NCI-H2196 treated with DMSO at 0.1 percent for 48 hours (cell line): ENCODE data around the gene PITPNM2.

Experiments
- DNase-seq: peaks from one replicate; lab custom pipeline; 2025; ENCODE audit not compliant: unreplicated experiment; lab: John Stamatoyannopoulos, UW

PITPNM2 gene

DNA sequence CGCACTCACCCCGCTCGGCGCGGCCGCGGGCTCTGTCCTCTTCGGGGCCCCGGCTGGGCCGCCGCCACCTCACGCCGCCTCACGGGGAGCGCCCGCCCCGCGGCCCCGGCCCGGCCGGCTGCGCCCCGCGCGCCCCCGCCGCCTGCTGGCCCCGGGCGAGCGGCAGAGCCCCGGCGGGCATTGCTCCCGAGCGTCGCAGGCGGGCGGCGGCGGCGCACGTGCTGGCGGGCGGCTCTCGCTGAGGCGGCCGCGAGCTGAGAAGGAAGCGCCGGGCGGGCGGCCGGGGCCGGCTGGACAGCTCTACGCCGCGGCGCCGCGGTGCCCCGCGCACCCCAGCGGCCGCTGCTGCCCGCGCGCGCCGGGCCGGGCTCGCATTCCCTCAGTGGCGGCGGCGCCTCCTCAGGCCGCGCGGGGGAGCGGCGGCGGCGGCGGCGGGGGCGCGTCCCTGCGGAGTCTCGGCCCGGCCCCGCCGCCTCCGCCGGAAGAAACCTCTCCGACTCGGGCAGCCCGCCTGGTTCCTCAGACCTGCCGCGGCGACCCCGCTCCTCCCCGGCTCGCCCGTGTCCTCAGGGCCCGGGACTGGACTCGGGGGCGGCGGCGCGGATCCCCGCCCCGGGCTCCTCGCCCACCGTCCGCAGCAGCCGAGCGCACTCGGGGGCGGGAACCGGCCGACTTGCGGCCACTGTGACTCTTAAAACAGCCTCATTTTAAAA lies at the start of gene PITPNM2:
TSS of gene PITPNM2 (minus strand) at position 347 of the 713 bp plus-strand sequence. CDS start 116,500 bp downstream, outside the sequence.
- DNase-seq: no peak

DNA sequence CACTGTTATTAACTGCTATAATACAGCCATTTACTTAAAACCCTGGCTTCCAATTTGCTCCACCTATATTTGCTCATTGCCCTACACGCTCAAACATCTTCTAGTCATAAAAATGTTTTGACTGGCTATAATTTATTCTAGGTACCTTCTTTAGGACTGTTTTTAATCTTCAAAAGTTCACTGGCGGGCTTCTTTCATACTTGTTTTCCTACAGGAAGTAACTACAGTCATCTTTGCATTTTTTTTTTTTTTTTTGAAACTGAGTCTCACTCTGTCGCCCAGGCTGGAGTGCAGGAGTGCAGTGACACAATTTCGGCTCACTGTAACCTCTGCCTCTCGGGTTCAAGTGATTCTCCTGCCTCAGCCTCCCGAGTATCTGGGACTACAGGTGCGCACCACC lies 49.5 kb upstream of the PITPNM2 start:
- no peak for DNase-seq

DNA sequence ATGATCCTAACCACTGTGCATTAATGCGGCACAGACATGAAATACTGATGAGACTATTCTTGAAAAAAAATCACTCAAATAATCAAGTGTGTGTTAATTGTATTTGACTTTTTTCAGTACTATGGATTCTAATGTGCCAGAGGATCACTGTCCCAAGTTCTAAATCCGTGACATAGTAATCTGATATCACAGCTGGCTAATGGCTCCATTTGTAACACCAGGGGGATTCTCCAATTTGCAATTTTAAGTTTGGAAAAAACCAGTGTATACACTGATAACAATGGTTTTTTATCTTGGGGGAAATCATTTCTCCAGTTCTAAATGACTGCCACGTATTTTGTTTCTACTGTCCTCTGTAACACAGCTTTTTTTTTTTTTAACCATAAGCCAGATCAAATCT lies 49.0 kb upstream of the PITPNM2 start:
- no peak for DNase-seq

DNA sequence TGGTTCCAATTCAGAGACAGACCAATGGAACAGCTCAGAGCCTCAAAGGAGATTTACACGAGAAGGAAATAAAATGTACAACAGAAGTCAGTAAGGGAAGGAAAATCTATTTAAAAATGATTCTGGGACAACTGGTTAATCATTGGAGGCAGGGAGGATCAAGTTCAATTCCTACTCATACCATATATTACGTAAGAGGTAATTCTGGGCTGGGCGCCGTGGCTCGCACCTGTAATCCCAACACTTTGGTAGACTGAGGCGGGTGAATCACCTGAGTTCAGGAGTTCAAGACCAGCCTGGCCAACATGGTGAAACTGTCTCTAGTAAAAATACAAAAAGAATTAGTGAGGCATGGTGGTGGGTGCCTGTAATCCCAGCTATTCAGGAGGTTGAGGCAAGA lies 36.7 kb upstream of the PITPNM2 start:
- DNase-seq: no peak

DNA sequence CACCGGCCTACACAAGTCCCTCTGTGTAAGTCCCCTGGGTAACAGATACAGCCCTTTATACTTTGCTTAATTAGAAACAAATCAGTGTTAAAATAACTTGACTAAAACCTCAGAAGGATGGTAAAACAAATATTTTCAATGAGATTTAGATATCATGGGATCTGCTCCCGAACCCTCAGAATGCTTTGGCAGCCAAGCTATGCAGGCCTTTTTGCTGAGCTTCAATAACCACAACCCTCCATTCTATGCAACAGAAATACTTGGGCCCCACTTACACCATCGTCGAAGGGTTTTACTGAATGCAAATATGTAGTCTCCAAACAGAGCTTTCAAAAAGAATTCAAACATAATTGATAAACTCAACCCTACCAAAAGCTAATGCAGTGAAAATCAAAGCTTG lies 29.3 kb upstream of the PITPNM2 start:
- no peak for DNase-seq

DNA sequence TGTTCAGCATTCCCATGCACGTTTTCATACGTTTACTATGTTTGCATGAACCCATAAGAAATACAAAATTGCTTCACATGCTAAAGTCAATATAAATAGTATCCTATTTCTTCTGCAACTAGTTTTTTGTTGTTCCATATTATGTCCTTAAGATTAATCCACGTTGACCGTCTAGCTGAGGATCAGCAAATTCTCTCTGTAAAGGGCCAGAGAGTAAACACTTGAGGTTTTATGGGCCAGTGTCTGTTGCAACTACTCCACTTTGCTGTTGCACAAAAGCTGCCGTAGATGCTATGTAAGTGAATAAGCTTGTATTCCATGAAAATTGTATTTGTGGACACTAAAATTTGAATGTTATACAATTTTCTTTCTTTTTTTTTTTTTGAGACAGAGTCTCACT lies 21.1 kb upstream of the PITPNM2 start:
- no peak for DNase-seq

DNA sequence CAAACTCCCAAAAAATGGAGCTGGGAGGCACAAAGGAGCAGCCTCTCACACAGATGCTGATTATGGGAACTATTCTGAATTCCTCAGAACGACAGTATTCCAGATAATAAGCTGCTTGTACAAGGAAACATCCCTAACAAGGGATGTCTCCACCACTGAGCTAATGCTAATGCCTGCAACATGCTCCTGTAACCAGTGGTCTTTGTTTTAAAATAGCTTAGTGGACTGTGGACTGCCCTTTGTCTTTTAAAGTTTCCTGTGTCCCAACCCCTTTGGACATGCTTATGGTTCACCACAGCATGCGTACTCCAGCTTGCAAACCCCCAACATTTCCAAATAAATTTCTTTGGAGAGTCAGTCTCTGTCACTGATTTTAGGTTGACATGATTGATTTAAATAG lies 16.4 kb upstream of the PITPNM2 start:
- DNase-seq: no peak

DNA sequence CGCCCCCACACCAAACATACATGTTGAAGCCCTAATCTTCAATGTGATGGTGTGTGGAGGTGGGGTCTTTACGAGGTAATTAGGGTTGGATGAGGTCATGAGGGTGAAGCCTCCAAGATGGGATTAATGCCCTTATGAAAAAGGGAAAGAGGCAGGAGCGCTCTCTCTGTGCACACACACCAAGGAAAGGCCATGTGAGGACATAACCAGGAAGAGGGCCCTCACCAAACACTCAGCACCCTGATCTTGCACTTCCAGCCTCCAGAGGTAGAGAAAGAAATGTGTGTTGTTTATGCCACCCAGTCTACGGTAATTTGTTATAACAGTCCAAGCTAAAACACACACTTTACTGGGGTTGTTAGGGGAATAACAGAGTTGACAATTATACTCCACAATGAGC lies 14.6 kb upstream of the PITPNM2 start:
- no peak for DNase-seq

DNA sequence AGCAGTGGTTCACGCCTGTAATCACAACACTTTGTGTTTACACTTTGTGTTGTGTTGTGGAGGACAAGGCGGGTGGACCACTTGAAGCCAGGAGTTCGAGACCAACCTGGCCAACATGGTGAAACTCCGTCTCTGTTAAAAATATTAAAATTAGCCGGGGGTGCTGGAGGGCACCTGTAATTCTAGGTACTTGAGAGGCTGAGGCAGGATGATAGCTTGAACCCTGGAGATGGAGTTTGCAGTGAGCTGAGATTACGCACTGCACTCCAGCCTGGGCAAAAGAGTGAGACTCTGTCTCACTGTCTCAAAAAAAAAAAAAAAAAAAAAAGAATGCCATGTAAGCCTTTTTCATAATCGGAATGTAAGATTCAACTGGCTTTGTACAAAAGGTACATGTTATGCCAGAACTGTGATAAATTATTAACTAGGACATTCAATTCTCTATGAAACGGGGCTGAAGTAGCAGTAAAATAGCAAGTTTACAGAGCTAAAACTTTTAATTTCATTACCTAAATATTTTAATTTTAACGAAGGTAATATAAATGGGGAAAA lies 13.9 kb upstream of the PITPNM2 start:
- no peak for DNase-seq

DNA sequence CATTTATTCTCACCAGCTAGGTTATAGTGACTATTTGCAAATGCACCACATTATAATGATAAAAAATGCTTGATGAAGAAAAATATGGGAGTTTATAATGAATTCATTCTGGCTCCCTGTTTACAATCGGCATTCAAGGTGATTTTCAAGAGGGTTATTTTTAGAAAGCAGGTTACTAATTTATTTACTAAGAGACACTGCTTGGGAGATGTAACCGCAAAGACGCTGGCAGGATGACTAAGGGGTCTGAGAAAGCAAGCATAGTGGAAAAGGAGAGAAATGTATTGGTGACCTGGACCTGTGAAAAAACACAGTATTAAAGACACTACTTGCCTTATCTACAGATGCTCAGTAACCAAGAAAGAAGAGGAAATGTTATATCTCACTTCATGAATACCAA lies 13.3 kb upstream of the PITPNM2 start:
- DNase-seq: no peak

DNA sequence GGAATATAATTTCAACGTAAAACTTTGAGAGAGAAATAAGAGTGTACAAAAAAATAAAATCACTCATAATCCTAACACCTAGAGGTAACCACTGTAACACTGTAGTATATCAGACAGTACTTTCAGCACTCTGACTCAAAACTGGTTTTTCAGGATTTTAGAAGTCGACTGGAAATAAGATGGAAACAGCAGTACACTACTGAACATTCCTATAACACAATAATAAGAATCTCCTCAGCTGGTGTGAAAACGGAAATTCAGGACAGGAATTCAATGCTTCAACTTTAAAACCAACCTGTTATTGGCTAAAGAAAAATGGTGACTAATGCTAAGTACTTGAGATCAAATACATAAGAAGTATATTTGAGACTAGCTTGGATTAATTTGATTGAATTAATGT lies 12.3 kb upstream of the PITPNM2 start:
- no peak for DNase-seq

DNA sequence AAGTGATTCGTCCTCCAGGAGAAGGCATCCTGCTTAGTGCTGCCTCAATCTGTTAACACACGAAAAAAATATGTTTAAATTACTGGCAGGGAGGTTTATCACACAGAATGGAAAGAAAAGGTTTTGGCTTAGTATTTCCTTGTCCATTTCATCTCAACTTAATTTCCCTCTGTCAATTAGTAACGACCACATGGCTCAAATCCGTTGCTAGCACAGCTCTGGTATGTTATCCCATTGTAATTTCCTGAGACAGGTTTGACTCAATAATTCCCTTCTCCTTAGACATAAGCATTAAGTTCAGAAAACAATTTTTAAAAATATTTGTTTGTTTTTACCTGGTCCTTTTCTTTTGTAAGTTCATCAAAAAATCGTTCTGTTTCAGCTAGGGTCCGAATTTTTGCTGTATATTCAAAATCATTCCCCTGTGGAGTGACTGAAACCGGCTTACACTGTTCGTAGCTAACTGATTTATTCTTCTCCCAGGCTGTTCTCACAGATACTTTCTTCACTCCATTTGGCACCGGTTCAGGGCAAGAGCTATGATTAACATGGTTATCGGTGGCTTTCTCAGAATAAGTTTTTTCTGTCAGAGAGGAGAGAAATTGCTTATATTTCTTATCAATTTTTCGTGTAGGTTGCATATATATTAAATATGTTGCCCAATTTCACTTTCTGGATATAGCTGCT lies 10.1 kb upstream of the PITPNM2 start:
- DNase-seq: no peak

DNA sequence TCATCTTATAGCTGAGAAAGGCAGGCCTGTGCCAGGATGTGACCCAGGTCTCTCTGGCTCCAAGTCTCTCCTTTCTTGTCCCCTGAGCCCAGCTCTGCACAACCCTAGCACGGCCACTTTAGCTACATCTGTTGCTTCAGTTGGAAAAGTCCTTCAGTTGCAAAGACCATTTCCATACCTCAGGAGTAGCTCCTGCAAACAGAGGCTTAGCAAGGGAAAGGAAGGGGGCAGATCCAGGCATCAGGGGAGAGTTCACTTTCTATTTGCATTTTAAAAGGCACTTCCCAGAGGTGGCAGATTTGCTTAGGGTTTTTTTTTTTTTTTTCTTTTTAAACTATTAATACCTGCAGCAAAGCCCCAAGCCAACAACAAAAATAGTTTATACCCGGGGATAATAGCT lies 3.0 kb upstream of the PITPNM2 start:
- no peak for DNase-seq

DNA sequence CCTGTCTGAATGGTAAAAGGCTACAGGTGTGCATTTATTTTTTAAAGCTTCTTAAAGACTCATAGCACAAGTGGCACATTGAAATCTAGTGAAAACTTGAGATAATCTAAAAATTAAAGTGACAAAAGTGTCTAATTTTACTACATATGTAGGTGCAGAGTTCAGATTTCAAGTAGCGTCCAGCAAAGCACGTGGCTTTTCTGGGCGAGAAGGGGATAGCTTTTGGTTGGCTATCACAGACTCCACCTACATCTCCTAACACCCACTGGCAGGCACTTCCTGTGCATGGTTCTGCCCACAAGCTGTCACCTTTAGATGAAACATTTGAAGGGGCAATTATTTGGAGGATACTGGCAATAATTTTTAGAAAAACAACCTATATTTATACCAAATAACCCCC lies 1.9 kb upstream of the PITPNM2 start:
- no peak for DNase-seq

DNA sequence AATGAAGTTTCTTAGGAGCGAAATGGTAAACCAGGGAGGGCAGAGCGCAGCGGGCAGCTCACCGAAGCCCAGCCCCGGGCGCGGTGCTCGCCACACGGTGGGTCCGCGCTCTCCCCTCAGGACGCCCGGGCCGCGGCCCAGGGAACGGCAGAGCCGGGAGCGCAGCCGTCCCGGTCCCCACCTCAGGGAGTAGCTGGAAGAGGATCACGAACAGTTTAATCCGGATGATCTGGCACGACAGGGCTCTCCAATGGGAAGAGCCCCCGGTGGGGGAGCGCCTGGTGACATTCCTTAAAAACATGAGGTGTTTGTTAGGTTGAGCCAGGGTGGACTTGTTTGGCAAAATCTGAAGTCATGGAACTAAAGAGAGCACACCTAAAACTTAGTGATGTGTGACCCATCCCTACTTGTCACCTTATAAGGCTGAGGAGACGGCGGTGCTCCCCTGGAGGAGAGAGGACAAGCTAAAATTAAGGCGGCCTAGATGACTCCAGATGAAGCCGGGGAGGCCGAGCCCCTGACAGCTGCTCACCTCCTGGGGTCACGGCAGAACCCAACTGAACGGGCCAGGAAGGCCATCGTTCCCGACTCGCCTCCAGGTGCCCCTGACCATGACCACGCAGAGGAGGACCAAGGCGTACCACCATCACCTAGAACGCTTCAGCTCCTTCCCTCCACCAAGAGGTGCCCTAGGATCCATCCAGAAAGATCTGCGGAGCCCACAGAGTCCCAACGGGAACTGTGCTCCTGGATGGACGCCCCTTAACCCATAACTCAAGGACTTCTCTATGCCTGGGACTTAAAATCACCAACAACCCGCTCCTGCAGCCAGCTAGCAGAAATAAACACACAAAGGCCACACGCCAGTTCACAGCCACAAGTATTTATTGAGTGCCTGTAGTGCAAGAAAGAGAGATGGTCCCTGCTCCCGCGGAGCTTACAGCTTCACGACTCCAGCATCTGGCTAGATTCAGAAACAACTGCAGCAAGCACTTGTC lies 866 bp upstream of the PITPNM2 start:
- no peak for DNase-seq

DNA sequence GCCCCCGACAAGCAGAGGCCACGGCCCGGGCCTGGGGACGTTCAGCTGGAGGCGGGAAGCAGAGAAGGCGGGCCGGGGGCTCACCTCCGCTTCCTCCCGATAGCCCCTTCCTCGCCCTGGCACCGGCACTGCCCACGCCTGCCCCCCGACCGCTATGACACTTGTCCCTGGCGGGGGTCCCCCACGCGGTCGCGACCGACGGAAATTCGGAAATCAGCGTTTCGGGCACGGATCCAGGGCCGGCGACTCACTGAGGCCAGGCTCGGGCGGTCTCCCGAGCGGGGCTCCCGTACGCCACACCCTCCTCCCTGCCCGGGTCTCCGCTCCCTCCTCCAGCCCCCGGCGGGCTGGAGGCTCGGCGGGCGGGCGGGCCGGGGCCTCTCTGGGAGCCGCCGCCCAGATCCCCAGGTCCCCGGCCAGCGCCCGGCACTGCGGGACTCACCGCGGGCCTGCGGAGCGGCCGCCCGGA lies 581 bp downstream of the PITPNM2 start:
- no peak for DNase-seq

DNA sequence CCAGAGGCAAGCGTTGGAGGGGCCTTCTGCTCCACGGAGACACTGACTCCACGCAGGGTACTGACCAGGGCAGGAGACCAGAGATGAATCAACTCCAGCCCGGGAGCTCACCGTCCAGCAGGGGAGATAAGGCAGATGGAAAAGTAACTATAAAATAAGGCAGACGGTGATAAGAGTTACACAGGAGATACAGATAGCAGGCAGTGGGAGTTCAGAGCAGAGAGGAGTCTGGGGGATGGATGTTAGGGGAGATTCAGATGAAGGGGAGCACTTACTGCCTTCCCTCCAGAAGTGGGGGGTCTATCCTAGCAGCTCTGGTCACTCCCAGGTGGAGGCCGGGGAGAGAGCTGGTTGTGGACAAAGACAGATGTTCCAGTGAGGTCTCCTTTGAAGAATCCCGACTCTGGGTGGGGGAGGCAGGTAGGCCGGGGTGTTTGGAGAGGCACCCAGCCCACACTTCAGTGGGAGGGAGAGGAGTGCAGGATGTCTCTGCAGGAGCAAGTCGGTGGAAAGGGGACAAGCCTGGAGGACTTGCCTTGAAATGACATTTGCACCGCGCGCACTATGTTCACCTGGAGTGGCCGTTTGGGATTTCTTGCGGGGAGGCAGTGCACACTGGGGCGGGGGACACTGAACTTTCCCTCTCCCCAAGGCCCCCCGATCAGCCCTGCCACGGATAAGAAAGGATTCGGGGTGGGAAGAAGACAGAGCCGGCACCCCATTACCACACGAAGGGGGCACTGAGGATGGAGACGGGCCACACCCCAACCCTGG lies 1.2 kb downstream of the PITPNM2 start:
- no peak for DNase-seq

DNA sequence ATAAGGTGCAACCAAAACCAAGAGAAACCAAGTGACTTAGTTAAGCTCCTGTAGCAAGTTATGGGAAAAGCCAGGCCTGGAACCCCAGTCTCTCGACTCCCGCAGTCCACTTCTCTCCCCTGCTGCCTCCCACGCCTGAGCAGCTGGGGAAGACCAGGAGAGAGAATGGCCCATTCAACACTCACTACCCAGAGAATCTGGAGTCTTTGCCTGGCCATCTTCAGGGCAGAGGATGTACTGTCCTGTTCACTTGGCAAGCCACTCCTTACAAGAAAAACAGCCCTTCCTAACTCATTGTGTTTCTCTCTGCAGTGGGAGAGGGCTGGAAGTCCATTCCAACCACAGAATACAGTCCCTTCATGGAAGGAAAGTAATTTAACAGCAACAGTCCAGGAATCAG lies 1.8 kb downstream of the PITPNM2 start:
- no peak for DNase-seq

DNA sequence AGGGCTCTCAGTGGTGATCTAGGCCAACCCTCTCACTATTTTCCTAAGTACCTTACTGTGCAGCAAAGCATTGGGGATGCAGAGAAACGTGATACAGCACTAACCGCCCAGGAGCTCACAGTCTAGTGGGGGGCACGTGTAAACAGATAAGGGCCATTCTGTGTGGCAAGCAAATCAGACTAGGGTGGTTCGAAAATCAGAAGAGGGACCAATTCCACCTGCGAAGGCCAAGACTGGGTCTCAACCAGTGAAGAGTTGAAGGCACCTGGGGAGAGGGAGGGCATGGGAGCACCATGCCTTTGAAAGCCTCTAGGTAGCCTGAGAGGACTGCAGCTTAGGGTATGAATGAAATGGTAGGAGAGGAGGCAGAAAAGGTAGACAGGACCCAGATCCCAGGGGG lies 2.2 kb downstream of the PITPNM2 start:
- DNase-seq: no peak

DNA sequence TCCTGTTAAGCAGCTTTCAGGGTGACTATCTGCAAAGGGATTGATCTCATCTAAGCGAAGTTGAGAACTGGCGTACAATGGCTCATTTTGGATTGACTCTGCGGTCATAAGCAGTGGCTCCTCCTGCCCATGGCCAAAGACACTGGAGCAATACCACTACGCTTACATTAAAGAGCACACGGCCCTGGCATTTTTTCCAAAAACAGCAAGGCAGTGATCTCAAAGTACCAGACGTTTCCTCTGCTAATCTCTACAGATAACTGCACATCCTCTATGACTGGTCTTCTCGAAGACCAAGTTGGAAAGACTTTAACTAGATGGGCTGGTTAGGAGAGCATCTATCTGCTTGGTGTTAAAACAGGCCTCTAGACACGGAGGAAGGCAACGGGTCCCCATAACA lies 2.7 kb downstream of the PITPNM2 start:
- DNase-seq: no peak
